GM19397 (cell line): Measurements from ENCODE around the gene KPTN.
"Not testable (repeated sequence)": the region's sequence is repeated elsewhere in the genome, so short reads cannot be mapped to it uniquely, and the experiment has no call there.

ENCODE experiments used
- ATAC-seq: cut with Tn5 transposase; IDR thresholded peaks from one replicate; pipeline ENCODE4 v1.9.1; 2021; ENCODE audit warnings: mild to moderate bottlenecking, moderate library complexity; ENCODE audit not compliant: unreplicated experiment

Gene KPTN

DNA sequence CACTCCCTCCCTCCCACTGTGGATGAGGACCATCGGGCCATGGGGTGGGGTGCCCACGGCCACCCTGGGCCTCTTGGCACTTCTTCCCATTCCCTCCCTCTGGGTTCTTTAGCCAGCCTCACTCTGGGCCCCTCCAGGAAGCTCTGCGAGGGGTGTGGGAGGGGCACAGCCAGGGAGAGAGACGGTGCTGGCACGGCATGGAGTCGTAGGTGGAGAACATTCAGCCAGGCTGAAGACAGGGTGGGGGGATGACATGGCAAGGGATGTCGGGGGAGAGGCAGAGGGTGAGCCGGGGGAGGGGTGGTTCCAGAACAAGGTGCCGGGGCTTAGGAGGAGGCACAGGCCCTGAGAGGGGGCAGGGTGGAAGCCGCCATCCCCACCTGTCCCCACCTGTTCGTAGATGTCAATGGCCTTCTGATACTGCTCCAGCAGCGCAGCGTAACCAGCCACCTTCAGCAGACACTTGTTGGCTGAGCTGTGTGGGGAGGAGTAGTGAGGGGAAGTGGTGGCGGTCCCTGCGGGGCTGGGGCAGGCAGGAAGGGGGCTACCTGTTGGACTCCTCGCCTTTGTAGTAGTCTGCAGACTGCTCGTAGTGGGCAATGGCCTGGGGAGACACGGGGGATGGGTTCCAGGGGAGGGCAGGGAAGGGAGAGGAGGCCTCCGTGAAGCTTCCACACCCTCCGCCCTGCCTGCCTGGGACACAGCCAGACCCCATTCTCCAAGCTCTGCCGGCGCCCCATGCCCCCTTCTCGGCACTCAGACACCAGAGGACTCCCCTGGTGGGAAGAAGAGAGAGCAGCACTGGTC lies 8.8 kb upstream of the KPTN start:
- no peak for ATAC-seq

DNA sequence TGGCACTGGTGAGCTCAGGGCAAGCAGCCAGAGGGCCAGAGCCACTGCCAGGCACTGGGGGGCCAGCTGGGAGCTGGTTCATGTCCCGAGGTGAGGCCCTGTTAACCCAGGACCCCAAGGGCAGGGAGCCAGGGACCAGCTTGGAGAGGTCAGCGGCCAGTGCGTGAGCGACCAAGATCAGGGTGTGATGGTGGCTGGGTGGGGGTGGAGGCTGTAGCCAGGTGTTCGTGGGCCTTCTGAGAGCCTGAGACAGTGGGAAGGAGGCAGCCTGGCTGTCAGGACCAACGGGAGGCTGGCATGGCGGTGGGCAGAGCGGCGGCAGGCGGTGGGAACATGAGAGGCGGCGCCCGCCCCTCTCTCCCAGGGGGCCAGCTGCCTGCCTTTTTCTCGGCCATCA lies 8.1 kb upstream of the KPTN start:
- ATAC-seq: no peak

DNA sequence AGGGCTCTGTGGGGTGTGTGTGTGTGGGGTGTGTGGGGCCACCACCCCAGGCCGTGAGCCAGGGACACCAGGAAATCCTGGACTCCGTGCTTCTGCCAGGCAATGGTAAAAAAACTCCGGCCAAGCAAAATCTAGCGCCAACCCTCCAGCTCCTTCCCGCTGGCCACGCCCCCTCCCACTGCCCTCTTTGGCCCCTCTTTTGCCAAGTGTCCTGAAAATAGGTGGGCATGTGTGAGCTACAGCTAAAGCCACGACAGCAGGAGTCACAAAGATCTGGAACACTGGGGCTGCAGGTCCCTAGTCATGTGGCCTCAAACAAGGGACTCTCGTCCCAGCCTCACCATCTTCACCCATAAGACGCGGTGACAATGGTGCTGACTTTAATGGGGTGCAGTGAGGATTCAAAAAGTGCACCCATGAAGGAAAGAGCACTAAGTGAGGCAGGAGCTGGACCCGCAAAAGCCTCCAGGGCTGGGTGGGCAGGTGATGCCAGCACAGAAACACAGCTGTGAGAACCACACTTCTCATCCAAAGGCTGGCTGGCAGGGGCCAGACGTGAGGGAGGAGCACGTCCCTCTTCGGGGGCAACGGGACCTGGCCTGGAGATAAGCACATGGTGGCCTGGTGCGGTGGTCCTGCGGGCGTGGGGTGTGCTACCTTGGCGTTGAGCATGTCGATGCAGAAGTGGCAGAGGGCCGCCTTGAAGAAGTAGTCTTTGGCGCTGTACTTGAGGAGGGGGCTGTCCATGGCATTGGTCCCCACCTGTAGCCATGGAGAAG lies 7.5 kb upstream of the KPTN start:
- ATAC-seq: no peak

DNA sequence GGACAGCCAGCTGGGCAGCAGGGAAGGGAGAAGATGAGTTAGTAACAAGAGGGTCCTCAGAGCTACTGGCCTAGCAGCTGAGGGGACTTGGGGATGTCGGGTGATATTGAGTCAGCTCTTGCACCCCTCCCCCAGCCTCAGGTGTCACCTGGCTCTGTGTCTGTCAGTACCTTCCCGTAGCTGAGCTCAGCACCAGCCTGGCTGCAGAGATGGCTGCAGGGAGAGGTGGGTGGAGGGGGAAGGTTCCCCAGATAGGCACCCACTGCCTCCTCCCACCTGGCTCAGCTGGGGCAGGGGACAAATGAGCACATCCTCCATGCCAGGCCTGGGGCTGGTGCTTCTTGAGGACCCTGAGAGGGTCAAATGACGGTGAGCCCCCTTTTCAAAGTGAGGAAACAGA lies 6.8 kb upstream of the KPTN start:
- ATAC-seq: no peak

DNA sequence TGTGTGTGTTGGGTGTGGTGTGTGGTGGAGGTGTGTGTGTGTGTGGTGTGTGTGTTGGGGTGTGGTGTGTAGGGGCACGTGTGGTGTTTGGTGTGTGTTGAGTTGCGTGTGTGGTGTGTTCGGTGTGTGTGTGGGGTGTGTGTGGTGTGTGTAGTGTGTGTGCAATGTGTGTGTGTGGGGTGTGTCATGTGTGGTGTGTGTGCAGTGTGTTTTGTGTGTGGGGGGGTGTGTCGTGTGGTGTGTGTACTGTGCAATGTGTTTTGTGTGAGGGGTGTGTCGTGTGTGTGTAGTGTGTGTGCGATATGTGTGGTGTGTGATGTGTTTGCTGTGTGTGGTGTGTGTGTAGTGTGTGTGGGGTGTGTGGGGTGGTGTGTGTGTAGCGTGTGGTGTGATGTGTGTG lies 6.0 kb upstream of the KPTN start:
- ATAC-seq: no peak

DNA sequence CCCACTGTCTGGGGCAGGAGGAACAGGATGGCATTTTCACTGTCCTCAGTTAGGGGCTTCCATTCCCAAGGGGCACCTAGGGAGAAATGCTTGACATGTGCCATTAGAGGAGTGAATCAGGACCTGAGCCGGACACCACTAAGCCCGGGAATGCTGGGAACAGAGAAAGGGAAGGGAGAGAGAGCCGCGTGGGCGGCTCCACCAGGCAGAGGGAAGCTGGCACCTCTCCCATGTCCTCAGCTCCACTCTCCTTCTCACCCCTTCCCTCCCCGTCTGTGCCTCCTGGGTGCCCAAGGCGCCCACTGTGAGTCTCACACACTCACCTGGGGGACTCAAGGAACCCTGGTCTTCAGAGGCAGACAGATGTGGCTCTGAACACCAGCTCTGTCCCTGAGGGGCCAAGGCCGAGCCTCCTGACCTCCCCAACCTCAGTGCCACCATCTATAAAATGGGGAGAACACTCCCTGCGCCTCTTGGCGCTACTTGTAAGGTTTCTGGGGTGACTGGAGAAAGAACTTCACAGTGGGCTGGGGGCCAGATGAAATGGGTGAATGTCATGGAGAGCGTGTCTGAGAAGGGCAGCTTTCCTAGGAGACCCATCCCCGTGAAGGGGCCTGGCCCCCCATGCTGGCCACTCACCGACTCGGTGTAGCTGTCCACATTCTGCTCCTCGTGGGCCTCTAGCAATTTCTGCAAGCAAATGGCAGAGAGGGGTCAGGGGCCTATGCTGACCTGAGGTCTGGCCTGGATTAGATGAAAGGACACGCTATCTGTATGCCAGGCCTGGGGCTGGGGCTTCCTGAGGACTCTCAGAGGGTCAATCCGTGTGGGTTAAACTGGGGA lies 5.3 kb upstream of the KPTN start:
- no peak for ATAC-seq

DNA sequence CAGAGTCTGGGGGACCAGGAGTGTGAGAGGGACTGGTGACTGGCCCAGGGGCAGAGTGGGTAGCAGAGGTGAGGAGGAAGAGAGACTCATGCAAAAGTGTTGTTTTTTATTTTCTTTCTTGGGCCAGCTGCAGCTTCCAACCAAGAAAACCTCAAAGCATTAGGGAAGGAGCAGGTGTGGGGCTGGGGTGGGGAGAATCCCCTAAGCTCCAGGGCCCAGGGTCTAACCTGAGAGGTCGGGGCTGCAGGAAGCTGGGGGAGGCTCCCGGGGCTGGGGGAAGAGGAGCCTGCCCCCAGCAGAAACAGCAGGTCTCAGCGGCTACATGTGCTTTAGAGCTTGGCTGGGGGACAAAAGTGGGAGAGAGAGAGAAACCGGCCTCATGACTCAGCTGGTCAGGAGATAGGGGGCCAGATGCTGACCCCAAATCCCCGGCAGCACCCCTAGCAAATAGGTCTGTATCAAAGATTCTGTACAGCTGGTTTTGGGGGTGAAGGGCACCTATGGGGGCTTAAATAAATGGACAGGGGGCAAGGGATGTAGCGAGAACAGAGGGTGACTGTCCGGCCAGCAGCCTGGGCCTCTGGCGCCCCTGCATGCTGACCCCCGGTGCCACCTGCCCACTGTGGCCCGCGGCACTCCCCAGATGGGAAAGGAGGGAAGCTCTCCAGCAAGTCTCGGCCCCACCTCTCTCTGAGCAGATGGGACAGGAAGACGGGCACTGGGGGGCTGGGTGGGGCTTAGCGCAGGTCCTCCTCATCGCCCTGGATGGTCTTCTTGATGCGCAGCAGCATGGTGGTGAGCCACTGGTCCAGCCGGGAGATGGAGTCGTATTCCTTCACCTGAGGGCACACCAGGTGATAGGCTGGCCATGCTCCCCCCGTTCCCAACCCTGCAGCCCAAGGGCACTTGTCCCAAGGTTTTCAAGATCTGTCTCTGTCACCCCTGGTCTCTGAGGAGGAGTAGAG lies 3.8 kb upstream of the KPTN start:
- no peak for ATAC-seq

DNA sequence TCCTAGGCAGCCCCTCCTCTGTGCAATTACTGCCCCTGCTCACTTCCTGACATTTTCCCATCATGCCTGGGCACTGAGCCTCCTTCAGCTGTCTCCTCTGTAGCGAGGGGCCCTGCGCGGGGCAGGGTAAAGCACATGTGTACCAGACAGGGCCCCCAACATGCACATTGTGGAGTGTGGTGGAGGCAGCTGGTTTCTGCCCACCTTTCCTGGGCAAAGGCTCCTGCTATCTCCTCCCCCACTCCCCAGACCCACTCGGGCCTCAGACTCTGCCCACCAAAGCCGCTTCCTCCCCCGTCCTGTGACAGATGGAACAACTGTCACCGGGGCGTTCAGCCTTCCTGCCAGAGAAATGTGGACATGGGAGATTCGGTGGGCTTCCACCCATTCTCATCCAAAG lies 2.9 kb upstream of the KPTN start:
- no peak for ATAC-seq

DNA sequence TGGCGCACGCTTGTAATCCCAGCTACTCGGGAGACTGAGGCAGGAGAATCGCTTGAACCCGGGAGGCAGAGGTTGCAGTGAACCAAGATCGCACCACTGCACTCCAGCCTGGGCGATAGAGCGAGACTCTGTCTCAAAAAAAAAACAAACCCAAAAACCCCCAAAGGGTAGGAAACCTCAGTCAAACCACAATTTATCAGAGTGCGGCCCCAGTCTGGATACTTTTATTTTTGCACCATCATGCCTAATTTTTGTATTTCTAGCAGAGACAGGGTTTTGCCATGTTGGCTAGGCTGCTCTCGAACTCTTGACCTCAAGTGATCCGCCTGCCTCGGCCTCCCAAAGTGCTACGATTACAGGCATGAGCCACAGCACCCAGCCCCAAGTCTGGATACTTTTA lies 2.2 kb upstream of the KPTN start:
- ATAC-seq: not testable (repeated sequence)

DNA sequence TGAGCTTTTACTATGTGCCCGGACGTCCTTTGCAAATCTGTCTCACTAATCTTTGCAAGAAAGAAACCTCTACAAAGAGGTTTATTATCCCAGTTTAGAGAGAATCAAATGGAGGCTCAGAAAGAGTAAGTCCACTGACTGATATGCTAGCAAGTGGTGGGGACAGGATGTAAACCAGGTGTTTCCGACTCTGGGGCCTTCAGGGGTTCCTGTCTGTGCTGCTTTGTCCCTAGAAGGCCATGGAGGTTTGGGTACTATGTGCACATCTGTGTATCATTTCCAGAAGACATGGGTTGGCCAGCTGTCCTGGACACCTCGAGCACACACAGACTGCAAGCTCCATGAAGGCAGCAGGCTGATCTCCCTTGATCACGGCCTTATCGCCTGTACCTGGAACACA lies 1.2 kb upstream of the KPTN start:
- ATAC-seq: no peak

DNA sequence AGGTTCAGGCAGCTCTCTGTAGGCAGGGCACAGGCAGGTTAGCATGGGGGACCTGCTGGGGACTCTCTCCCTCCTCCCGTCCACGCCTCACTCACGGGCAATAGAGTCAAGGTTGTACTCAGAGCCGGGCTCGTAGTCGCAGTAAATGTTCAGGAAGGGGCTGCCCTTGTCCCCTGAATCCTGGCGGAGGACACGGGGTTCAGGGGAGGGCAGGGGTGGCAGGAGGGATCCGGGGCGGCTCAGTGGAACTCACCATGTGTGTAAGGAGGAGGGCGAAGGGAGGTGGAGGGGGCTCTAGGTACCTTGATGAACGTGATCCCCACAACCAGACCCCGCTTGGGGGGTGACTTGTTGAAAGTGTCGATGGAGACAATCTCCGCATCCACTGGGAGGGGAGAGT lies 819 bp downstream of the KPTN start:
- no peak for ATAC-seq

DNA sequence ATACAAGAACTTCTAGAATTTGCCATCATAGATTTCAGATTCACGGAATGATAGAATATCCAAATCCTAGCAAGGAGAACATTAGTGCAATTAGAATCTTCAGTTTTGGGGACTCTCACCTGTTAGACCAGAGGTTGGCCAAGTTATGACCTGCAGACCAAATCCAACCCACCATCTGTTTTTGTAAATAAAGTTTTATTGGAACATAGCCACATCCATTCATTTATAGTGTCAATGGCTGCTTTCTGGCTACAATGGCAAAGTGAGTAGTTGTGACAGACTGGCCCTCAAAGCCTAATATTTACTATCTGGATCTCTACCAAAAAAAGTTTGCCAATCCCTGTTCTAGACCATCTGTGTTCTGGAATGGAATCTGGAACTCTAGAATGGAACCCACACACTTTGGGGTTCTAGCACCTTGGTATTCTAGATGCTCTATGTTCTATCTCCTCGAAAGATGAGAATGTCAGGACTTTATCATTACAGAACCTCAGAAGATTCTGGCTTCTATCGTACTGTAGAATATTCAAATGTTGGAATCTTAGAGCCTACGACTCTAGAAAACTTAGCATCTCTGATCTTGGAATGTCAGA lies 2.5 kb downstream of the KPTN start:
- no peak for ATAC-seq

DNA sequence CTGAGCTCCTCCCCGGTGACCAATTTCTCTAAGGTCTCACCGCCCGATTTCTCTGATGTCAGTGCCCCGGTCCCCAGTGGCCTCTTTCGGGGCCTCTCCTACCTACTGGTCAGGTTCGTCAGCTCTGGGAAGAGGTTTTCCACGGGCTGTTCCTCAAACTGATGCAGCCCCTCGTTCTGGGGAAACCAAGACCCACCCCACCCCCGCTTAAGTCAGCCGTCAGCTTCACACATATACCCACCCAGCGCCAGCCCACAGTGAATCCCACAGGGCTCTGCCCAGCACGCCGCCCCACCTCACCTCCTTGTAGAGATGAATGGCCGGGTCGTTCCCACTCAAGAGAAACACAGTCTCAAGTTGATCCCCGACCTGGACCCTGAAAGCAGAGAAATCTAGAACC lies 3.4 kb downstream of the KPTN start:
- ATAC-seq: no peak

DNA sequence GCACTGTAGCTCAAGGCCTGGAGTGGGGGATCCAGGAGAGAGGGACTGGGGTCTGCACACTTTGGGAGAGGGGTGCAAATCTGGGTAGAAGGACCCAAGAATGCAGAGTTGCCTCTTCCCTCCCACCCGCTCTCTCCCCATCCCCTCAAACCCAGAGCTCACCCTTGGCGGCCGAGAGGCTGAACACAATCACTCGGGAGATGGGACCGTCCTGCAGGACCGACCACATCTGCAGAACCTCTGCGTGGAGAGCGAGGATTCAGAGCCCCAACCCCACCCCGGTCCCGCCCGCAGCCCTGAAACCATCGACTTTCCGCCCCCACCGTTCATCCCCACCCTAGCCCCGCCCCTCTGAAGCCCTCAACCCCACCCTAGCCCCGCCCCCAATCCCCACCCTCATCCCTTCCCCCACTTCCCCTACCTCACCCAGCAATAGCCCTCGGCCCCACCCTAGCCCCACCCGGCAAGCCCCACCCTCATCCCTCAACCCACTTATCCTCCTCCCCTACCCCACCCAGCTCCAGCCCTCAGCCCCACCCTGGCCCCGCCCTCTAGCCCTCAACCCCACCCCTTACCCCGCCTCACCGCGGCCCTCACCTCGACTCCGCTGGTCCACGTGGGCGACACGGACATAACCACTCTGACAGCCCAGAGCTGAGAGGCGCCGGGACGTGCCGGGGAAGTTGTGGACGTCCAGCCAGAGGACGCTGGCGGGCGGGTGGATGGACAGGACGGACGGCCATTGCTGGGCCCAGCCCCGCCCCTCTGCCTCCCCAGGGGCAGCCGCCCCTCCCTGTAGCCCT lies 4.1 kb downstream of the KPTN start:
- ATAC-seq: no peak

DNA sequence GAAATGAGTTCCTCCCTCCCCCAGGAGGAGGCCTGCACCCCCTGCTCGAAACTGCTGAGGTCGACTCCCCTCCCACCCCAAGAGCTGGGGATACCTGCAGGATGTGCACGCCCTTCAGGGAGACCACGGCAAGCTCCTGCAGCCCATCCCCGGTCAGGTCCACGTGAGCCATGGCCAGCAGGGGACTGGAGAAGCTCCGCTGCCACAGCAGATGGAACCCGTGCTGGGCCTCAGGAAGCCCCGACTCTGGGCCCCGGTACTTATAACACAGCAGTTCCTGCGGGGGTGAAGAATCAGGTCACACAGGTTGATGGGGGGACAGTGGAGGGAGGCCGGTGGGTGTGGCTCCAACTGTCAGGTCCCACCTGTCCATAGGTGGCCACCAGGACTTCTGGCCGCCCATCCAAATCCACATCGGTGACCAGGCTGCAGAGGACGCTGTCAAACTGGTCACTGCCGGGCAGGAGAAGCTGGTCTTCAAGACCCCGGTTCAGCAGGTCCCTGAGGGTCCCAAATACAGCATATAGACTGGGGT lies 7.5 kb downstream of the KPTN start:
- ATAC-seq: no peak

DNA sequence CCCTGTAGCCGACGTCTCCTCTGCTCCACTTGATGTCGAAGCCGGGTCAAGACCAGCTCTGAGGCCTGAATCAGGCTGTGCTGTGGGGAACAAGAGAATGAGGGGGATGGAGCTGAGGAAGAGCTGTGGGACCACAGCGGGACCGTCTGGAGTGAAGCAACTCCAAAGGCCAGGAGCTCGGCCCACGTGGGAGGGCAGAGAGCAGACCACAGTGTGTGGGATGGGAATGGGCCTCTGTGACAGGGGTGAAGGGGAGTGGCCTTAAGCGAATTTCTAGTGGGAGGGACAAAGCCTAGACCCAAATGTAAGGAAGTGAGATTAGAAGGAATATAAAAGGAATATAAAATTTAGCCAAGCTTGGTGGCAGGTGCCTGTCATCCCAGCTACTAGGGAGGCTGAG lies 8.6 kb downstream of the KPTN start:
- ATAC-seq: no peak

DNA sequence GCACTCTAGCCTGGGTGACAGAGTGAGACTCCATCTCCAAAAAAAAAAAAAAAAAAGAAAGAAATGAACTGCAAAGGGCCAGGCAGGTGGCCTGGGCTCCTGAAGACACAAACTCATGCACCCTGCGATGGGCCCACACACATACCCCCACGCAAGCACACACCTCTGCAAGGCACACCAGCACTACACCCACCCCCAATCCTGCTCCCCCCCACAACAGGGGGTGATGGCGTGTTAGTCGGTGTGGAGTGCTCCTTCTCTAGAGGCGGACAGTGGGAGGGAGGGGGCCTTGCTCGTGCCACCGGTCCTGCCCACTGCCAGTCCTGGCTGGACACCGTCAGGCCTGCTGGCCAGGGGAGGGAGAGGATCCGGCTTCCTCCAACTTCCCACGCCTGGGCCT lies 10.7 kb downstream of the KPTN start:
- no peak for ATAC-seq

DNA sequence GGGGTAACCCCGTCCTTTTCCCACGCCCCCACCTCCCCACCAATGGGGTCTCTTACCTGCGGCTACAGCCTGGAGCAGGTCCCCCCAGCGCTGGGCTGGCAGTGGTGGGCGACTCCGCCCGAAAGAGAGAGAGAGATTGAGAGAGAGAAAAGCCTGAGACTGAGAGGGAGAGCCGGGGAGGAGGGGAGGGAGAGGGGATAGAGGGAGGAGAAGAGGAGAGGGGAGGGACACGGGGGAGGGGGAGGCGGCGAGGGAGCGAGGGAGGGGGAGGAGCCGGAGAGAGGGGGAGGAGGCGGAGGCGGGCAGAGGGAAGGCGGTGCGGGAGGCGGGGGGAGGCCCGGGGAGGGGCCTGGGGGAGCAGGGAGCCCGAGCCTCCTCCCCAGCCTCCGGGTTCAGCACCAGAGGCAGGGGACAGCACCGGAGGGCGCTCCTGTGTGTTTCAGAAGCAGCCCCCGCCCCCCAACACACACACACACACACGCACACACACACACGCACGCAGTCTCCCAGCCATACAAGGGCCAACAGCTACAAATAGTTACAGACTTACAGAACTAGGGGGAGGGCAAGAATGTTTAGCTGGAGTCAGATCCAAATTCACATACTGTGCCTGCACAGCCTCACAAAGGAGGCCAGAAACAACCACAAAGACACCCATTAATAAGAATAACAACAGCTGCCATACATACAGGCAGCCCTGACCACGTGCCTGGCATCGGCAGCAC lies 12.1 kb downstream of the KPTN start, which contains the start of gene SLC8A2:
Gene SLC8A2, minus strand, starts transcription at position 161 of the 725 bp plus-strand sequence. CDS start 5,490 bp downstream, outside the sequence.
- no peak for ATAC-seq
